ENCODE data around the gene ATP2A3.
A peak's percentile ranks its signal among the peaks of the same experiment; 100 is the strongest.

GRCh38 chr17:3964203-3965117, at the start of gene ATP2A3:
- peak; percentile 14 for TF ChIP-seq POLR2A (IDR thresholded peaks at IDR 0.05)
- TF ChIP-seq CTCF (IDR thresholded peaks at IDR 0.05): no peak

Data from prostate gland (tissue), 2 donors.